ENCODE results near the gene SNX8.

SNX8 gene

GRCh38 chr7:2256306-2257045 lies 57.8 kb downstream of the SNX8 start:
- ATAC-seq (ENCODE audit: insufficient read depth, low read depth) (no peak), DNase-seq (no peak)
- H3K9ac ChIP-seq (ENCODE audit: low read depth, low read length): no peak overlapping the region
- H4K20me1 ChIP-seq (ENCODE audit: insufficient read depth, low read length): 0 out of 2 replicates have a peak, but pooled peaks cover 1% of the 10 kb centered on the region
- H3K79me2 ChIP-seq (ENCODE audit: insufficient read depth, low read length): no peaks in the 10 kb centered on the region
- no peaks in the 10 kb centered on the region for H3K9me3 ChIP-seq (ENCODE audit: insufficient read depth, low read length, severe bottlenecking)
- no peak overlapping the region for H3K4me2 ChIP-seq (ENCODE audit: insufficient read depth, low read length)
- no peak overlapping the region for H2AFZ ChIP-seq (ENCODE audit: low read depth, low read length)
- TF ChIP-seq CTCF (IDR thresholded peaks at IDR 0.05; ENCODE audit: borderline replicate concordance, extremely low read depth, low read length, poor library complexity, severe bottlenecking) (no peak), EZH2 (IDR thresholded peaks at IDR 0.05; ENCODE audit: borderline replicate concordance, low read depth, low read length, severe bottlenecking) (no peak)
- peaks cover 44% of the 10 kb centered on the region for H3K36me3 ChIP-seq (ENCODE audit: insufficient read depth, low read length)
- no peaks in the 10 kb centered on the region for H3K27me3 ChIP-seq (ENCODE audit: insufficient read depth, low read length, poor library complexity)
- no peaks in the 10 kb centered on the region for H3K4me1 ChIP-seq (ENCODE audit: insufficient read depth, low read length)
- no peak overlapping the region for H3K4me3 ChIP-seq (ENCODE audit: low read depth in 1 of 2, low read length in 2 of 2)
- no peak overlapping the region for H3K27ac ChIP-seq (ENCODE audit: low read length)

DNA sequence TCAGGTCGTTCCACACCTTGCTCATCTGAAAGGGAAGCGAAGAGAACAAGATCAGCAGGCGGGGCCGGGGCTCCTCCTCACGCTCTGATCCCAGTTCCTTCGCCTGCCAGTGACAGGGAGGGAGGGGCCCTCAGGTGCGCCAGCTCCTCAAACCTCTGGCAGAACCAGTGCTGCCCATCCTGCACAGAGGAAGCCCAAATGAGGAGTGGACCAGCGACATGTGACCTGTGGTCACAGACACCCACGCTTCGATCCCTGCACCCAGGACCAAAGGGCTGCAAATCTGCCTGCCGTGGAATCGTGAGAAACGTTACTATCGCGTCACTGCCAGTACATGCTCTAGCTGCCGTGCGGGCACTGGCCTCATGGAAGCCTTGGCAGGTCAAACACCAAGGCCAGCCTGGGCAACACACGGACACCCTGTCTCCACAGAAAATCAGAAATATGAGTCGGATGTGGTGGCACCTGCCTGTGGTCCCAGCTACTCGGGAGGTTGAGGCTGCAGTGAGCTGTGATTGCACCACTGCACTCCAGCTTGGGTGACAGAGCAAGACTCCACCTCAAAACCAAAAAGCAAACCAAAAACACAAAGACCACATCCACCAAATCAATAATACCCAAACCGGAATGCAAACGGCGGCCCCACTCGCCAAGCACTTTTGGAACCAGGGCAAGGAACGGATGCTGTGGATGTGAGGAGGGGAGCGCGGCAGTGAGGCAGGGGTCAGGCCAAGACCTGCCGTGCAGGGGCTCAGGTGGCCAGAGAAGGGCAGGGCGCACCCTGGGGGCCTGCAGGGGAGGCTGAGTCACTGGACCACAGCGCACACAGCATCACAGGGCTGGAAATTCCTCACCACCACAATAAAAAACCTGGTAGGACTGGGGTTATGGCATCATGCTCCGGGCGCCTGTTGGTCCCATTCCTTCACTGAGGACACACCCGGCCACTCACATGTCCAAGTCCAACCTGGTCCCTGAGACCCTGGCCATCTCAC lies 58.8 kb downstream of the SNX8 start:
- peaks cover 53% of the 10 kb centered on the region for H3K36me3 ChIP-seq (ENCODE audit: insufficient read depth, low read length)
- H3K4me1 ChIP-seq (ENCODE audit: insufficient read depth, low read length): no peaks in the 10 kb centered on the region
- no peak for TF ChIP-seq CTCF (IDR thresholded peaks at IDR 0.05; ENCODE audit: borderline replicate concordance, extremely low read depth, low read length, poor library complexity, severe bottlenecking)
- TF ChIP-seq EZH2 (IDR thresholded peaks at IDR 0.05; ENCODE audit: borderline replicate concordance, low read depth, low read length, severe bottlenecking): no peak
- no peak overlapping the region for H3K27ac ChIP-seq (ENCODE audit: low read length)
- no peaks in the 10 kb centered on the region for H3K9me3 ChIP-seq (ENCODE audit: insufficient read depth, low read length, severe bottlenecking)
- no peaks in the 10 kb centered on the region for H3K79me2 ChIP-seq (ENCODE audit: insufficient read depth, low read length)
- H3K27me3 ChIP-seq (ENCODE audit: insufficient read depth, low read length, poor library complexity): no peaks in the 10 kb centered on the region
- H3K9ac ChIP-seq (ENCODE audit: low read depth, low read length): no peak overlapping the region
- no peak overlapping the region for H3K4me3 ChIP-seq (ENCODE audit: low read depth in 1 of 2, low read length in 2 of 2)
- ATAC-seq (ENCODE audit: insufficient read depth, low read depth) (no peak), DNase-seq (no peak)
- no peak overlapping the region for H3K4me2 ChIP-seq (ENCODE audit: insufficient read depth, low read length)
- 0 out of 2 replicates have a peak, but pooled peaks cover 3% of the 10 kb centered on the region for H4K20me1 ChIP-seq (ENCODE audit: insufficient read depth, low read length)
- no peak overlapping the region for H2AFZ ChIP-seq (ENCODE audit: low read depth, low read length)

- Histone ChIP-seq H3K9me3 (ENCODE audit: insufficient read depth, low read length, severe bottlenecking) (no peaks in the 10 kb centered on the region), H3K27me3 (ENCODE audit: insufficient read depth, low read length, poor library complexity) (no peaks in the 10 kb centered on the region), H3K36me3 (ENCODE audit: insufficient read depth, low read length) (peaks cover 60% of the 10 kb centered on the region), H3K79me2 (ENCODE audit: insufficient read depth, low read length) (no peaks in the 10 kb centered on the region), H2AFZ (ENCODE audit: low read depth, low read length) (no peak overlapping the region), H3K4me2 (ENCODE audit: insufficient read depth, low read length) (no peak overlapping the region), H3K4me3 (ENCODE audit: low read depth in 1 of 2, low read length in 2 of 2) (no peak overlapping the region), H3K27ac (ENCODE audit: low read length) (no peak overlapping the region), H3K9ac (ENCODE audit: low read depth, low read length) (no peak overlapping the region), H4K20me1 (ENCODE audit: insufficient read depth, low read length) (0 out of 2 replicates have a peak, but pooled peaks cover 3% of the 10 kb centered on the region), H3K4me1 (ENCODE audit: insufficient read depth, low read length) (no peaks in the 10 kb centered on the region)
- ATAC-seq (ENCODE audit: insufficient read depth, low read depth) (no peak), DNase-seq (no peak)
- TF ChIP-seq EZH2 (IDR thresholded peaks at IDR 0.05; ENCODE audit: borderline replicate concordance, low read depth, low read length, severe bottlenecking) (no peak), CTCF (IDR thresholded peaks at IDR 0.05; ENCODE audit: borderline replicate concordance, extremely low read depth, low read length, poor library complexity, severe bottlenecking) (no peak)
These were observed 59.7 kb downstream of the SNX8 start for GRCh38 chr7:2254429-2255144.
